Common myeloid progenitor, CD34-positive (primary cell): ENCODE measurements around the gene NXPE4.

Experiments
- CTCF ChIA-PET: fragments of 350-600 bp; sonication (Branson Sonifier 250); formaldehyde crosslinking; loops from one replicate; lab custom pipeline; 2021; ENCODE audit warnings: antibody characterized with exemption; lab: Charles Lee
- POLR2A ChIA-PET: fragments of 350-600 bp; sonication (Branson Sonifier 250); formaldehyde crosslinking; loops from one replicate; lab custom pipeline; 2021; ENCODE audit warnings: antibody characterized with exemption; lab: Charles Lee
- DNase-seq, 3 donors: peaks; one replicate each; pipeline versions ENCODE4 v3.0.0 to v3.0.0-alpha.2; 2013
- H3K27ac ChIP-seq, 2 experiments: 1 replicate in 1 of 2; 2 replicates in 1 of 2; pipeline ENCODE4 v1.7.0; 2013; ENCODE audit warnings: inconsistent platforms in 2 of 2, low read length in 2 of 2, mild to moderate bottlenecking in 2 of 2, low read depth in 1 of 2, moderate library complexity in 1 of 2; ENCODE audit not compliant: severe bottlenecking in 2 of 2, insufficient read depth in 1 of 2, poor library complexity in 1 of 2
- H3K27me3 ChIP-seq, 5 experiments: replicated peaks in 2 of 5; 1 replicate in 3 of 5; 2 replicates in 2 of 5; pipeline versions ENCODE4 v1.6.1 to v1.7.0; 2013; ENCODE audit warnings: low read length in 4 of 5, mild to moderate bottlenecking in 2 of 5, moderate library complexity in 2 of 5, inconsistent platforms in 1 of 5; ENCODE audit not compliant: insufficient read depth in 5 of 5, control insufficient read depth in 4 of 5
- H3K36me3 ChIP-seq, 4 experiments: 1 replicate in 2 of 4; 2 replicates in 2 of 4; pipeline versions ENCODE4 v1.6.1 to v1.7.0; 2013; ENCODE audit warnings: low read length in 3 of 4, control low read depth in 1 of 4, mild to moderate bottlenecking in 1 of 4; ENCODE audit not compliant: control insufficient read depth in 4 of 4, insufficient read depth in 4 of 4
- H3K4me1 ChIP-seq, 4 experiments: 1 replicate in 3 of 4; 2 replicates in 1 of 4; pipeline versions ENCODE4 v1.6.1 to v1.7.1; 2013; ENCODE audit warnings: low read length in 3 of 4, mild to moderate bottlenecking in 3 of 4, control low read depth in 1 of 4, inconsistent platforms in 1 of 4, moderate library complexity in 1 of 4; ENCODE audit not compliant: control insufficient read depth in 4 of 4, insufficient read depth in 4 of 4; ENCODE audit errors: control extremely low read depth in 1 of 4
- H3K4me3 ChIP-seq, 7 experiments: 1 replicate in 4 of 7; 2 replicates in 3 of 7; pipeline versions ENCODE4 v1.5.1 to v1.7.0; 2013; ENCODE audit warnings: mild to moderate bottlenecking in 7 of 7, low read length in 6 of 7, moderate library complexity in 6 of 7, inconsistent platforms in 2 of 7, low read depth in 2 of 7, control low read depth in 1 of 7; ENCODE audit not compliant: insufficient read depth in 4 of 7, control insufficient read depth in 1 of 7; ENCODE audit errors: extremely low read depth in 1 of 7
- H3K9me3 ChIP-seq, 5 experiments: 1 replicate in 4 of 5; 2 replicates in 1 of 5; pipeline versions ENCODE4 v1.6.1 to v1.7.1; 2013; ENCODE audit warnings: low read length in 4 of 5, mild to moderate bottlenecking in 2 of 5, inconsistent platforms in 1 of 5, low read depth in 1 of 5, moderate library complexity in 1 of 5; ENCODE audit not compliant: control insufficient read depth in 4 of 5, insufficient read depth in 2 of 5; ENCODE audit errors: control extremely low read depth in 1 of 5
- WGBS: methylation state at CpG from one replicate; pipeline ENCODE4 v1.1.5; 2013; ENCODE audit not compliant: insufficient coverage; 5-methylcytosine and 5-hydroxymethylcytosine counted together

Gene NXPE4

DNA sequence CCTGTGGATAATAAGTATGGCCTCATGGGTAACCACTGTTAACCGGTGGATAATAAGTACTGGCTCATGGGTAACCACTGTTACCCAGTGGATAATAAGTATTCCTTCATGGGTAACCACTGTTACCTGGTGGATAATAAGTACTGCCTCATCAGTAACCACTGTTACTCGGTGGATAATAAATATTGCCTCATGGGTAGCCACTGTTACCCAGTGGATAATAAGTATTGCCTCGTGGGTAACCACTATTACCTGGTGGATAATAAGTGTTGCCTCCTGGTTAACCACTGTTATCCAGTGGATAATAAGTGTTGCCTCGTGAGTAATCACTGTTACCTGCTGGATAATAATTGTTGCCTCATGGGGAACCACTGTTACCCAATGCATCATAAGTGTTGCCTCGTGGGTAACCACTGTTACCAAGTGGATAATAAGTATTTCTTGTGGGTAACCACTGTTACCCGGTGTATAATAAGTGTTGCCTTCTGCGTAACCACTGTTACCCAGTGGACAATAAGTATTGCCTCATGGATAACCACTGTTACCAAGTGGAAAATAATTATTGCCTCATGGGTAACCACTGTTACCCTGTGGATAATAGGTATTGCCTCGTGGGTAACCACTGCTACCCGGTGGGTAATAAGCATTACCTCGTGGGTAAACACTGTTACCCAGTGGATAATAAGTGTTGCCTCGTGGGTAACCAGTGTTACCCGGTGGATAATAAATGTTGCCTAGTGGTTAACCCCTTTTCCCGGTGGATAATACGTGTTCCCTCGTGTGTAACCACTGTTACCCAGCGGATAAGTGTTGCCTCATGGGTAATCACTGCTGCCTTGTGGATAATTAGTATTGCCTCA lies 26.6 kb upstream of the NXPE4 start:
- DNase-seq = no peak
- H3K9me3 ChIP-seq = peaks cover 0 to 75% (median 36%) of the 10 kb centered on the region in 5 experiments
- ChIA-PET POLR2A (no interaction called here), CTCF (no interaction called here)
- no peak overlapping the region for H3K4me3 ChIP-seq
- H3K27me3 ChIP-seq = no peaks in the 10 kb centered on the region
- no peaks in the 10 kb centered on the region for H3K36me3 ChIP-seq
- 95% methylated on average over 14 of the region's 16 CpGs for WGBS
- no peak overlapping the region for H3K27ac ChIP-seq
- no peaks in the 10 kb centered on the region for H3K4me1 ChIP-seq

- POLR2A ChIA-PET = no interaction called here
- CTCF ChIA-PET = no interaction called here
- Histone ChIP-seq H3K4me3 (no peak overlapping the region), H3K27ac (no peak overlapping the region), H3K4me1 (no peaks in the 10 kb centered on the region), H3K27me3 (no peaks in the 10 kb centered on the region), H3K9me3 (peaks cover 0 to 83% (median 38%) of the 10 kb centered on the region in 5 experiments), H3K36me3 (no peaks in the 10 kb centered on the region)
- DNase-seq = no peak
- 93% methylated on average over 8 of the region's 8 CpGs for WGBS
Measured at GRCh38 chr11:114621072-114621471, 25.5 kb upstream of the NXPE4 start.

DNA sequence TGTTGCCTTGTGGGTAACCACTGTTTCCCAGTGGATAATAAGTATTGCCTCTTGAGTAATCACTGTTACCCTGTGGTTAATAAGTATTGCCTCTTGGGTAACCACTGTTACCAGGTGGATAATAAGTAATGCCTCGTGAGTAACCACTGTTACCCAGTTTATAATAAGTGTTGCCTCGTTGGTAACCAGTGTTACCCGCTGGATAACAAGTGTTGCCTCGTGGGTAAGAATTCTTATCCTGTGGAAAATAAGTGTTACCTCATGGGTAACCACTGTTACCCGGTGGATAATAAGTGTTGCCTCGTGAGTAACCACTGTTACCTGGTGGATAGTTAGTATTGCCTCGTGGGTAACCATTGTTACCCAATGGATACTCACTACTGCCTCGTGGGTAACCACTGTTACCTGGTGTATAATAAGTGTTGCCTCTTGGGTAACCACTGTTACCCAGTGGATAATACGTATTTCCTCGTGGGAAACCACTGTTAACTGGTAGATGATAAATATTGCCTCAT lies 24.1 kb upstream of the NXPE4 start:
- ChIA-PET POLR2A (no interaction called here), CTCF (no interaction called here)
- WGBS = 99% methylated on average over 8 of the region's 10 CpGs
- peaks cover 0 to 86% (median 42%) of the 10 kb centered on the region in 5 experiments for H3K9me3 ChIP-seq
- DNase-seq = no peak
- no peak overlapping the region for H3K27ac ChIP-seq
- H3K36me3 ChIP-seq = no peaks in the 10 kb centered on the region
- no peaks in the 10 kb centered on the region for H3K27me3 ChIP-seq
- H3K4me1 ChIP-seq = no peaks in the 10 kb centered on the region
- no peak overlapping the region for H3K4me3 ChIP-seq

DNA sequence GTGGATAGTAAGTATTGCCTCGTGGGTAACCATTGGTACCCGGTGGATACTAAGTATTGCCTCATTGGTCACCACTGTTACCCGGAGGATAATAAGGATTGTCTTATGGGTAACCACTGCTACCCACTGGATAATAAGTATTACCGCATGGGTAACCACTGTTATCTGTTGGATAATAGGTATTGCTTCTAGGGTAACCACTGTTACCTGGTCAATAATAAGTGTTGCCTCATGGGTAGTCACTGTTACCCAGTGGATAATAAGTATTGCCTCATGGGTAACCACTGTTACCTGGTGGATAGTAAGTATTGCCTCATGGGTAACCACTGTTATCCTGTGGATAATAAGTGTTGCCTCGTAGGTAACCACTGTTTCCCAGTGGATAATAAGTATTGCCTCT lies 22.6 kb upstream of the NXPE4 start:
- ChIA-PET POLR2A (no interaction called here), CTCF (no interaction called here)
- DNase-seq = no peak
- 100% methylated on average over 5 of the region's 5 CpGs for WGBS
- Histone ChIP-seq H3K27me3 (no peaks in the 10 kb centered on the region), H3K36me3 (no peaks in the 10 kb centered on the region), H3K9me3 (peaks cover 0 to 87% (median 38%) of the 10 kb centered on the region in 5 experiments), H3K4me3 (no peak overlapping the region), H3K27ac (no peak overlapping the region), H3K4me1 (no peaks in the 10 kb centered on the region)

DNA sequence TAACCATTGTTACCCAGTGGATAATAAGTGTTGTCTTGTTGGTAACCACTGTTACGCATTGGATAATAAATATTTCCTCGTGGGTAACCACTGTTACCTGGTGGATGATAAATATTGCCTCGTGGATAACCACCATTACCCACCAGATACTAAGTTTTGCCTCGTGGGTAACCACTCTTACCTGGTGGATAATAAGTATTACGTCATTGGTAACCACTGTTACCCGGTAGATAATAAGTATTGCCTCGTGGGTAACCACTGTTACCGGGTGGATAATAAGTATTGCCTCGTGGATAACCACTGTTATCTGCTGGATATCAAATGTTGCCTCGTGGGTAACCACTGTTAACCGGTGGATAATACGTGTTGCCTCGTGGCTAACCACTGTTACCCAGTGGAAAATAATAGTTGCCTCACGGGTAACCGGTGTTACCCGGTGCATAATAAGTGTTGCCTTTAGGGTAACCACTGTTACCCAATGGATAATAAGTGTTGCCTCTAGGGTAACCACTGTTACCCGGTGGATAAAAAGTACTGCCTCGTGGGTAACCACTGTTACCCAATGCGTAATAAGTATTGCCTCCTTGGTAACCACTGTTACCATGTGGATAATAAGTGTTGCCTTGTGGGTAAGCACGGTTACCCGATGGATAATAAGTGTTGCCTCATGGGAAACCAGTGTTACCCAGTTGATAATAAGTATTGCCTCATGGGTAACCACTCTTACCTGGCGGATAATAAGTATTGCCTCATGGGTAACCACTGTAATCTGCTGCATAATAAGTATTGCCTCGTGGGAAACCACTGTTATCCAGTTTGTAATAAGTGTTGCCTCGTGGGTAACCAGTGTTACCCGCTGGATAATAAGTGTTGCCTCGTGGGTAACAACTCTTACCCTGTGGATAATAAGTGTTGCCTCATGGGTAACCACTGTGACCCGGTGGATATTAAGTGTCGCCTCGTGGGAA lies 21.9 kb upstream of the NXPE4 start:
- Histone ChIP-seq H3K9me3 (peaks cover 0 to 80% (median 31%) of the 10 kb centered on the region in 5 experiments), H3K27me3 (no peaks in the 10 kb centered on the region), H3K4me3 (no peak overlapping the region), H3K27ac (no peak overlapping the region), H3K36me3 (no peaks in the 10 kb centered on the region), H3K4me1 (no peaks in the 10 kb centered on the region)
- ChIA-PET CTCF (no interaction called here), POLR2A (no interaction called here)
- no peak for DNase-seq
- 98% methylated on average over 27 of the region's 29 CpGs for WGBS

DNA sequence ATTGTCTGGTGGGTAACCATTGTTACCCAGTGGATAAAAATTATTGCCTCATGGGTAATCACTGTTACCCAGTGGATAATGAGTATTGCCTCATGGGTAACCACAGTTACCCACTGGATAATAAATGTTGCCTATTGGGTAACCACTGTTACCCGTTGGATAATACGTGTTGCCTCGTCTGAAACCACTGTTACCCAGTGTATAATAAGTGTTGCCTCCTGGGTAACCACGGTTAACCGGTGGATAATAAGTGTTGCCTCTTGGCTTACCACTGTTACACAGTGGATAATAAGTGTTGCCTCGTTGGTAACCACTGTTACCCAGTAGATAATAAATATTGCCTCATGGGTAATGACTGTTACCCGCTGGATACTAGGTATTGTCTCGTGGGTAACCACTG lies 20.9 kb upstream of the NXPE4 start:
- no peak overlapping the region for H3K27ac ChIP-seq
- H3K4me1 ChIP-seq = no peaks in the 10 kb centered on the region
- H3K4me3 ChIP-seq = no peak overlapping the region
- ChIA-PET CTCF (no interaction called here), POLR2A (no interaction called here)
- 100% methylated on average over 8 of the region's 8 CpGs for WGBS
- no peaks in the 10 kb centered on the region for H3K27me3 ChIP-seq
- peaks cover 0 to 72% (median 26%) of the 10 kb centered on the region in 5 experiments for H3K9me3 ChIP-seq
- DNase-seq = no peak
- H3K36me3 ChIP-seq = no peaks in the 10 kb centered on the region
